G401 (cell line): ENCODE measurements around the gene ATXN3. TPM values are rescaled to one million over a fixed set of nuclear protein-coding genes. Genes with fewer than 3 reads are reported as not detected.
A peak's percentile ranks its signal among the peaks of the same experiment; 100 is the strongest.

Source experiments
- DNase-seq: peaks from one replicate; pipeline ENCODE4 v3.0.0-alpha.2; 2015; ENCODE audit warnings: low spot score
- in situ Hi-C: cut with HindIII; loops from 2 replicates; pipeline ENCODE4 v1.10.0; 2016; ENCODE audit warnings: low sequenced_read_pairs, mixed read lengths
- total RNA-seq: library from RNA; depleted of rRNA; stranded (reverse); fragments of >200 nt; shearing (Covaris generic); gene quantifications from 2 replicates; pipeline ENCODE4 v1.2.3, GENCODE V29; 2014; rRNA removed

Gene ATXN3
- 26.8 and 40.9 TPM in 2 replicates for total RNA-seq

GRCh38 chr14:92106143-92106926 is at the start of gene ATXN3:
TSS of gene ATXN3 (minus strand) at chr14:92106582. CDS start at chr14:92106552, 30 bp downstream.
- in situ Hi-C loops, result no loop called here

GRCh38 chr14:92154283-92154942 is 48.0 kb upstream of the ATXN3 start:
- DNase-seq, result no peak
- in situ Hi-C loops, result no loop called here

More at GRCh38 chr14:92106143-92106926, at the start of gene ATXN3:
- peak; percentile 98 for DNase-seq

DNA sequence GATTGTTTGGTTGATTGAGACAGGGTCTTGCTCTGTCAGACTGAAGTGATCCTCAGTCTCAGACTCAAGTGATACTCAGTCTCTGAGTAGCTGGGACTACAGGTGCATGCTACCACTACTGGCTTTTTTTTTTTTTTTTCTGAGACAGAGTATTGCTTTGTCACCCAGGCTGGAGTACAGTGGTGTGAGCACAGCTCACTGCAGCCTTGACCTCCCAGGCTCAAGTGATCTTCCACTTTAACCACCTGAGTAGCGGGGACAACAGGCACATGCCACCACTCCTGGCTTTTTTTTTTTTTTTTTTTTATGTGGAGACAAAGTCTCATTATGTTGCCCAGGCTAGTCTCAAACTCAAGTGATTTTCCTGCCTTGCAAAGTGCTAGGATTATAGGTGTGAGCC is 47.2 kb upstream of the ATXN3 start:
- DNase-seq, result no peak
- in situ Hi-C loops, result no loop called here

DNA sequence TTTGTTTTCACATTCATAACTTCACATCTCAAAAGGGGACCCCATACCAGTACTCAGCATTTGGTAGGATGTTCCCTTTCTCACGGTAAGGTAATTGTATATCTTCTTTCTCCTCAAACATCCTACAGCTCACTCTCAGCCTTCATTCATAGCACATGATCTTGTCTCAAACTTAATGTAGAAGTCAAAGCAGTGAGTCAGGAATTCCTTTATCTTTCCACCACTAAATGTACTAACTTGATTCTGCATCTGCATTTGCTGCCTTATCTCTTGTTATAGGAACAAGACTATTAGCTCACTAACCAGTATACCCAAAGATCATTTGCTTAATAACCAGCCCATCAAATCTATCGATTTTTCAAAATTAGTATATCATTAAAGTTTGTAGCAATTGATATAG is 38.3 kb upstream of the ATXN3 start:
- DNase-seq, result no peak
- in situ Hi-C loops, result no loop called here

DNA sequence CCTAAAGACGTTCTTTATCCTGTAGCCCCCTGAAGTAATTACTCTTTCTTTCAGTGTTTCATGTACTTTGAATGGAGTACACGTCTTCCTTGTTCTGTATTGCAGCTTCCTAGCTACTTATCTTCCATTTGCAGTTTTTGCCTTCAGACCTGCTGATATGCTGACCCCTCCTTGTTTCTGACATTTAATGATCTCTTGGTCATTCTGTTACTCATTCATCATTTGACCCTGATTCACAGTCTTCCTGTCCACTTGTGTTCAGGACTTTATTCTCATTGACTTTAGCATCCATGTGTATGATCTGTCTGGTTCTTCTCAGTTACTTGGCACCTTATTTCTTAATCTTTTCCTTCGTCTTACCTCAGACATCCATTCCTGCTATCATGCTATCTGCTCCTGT is 37.6 kb upstream of the ATXN3 start:
- no peak for DNase-seq
- in situ Hi-C loops, result no loop called here

- no peak for DNase-seq
- in situ Hi-C loops, result no loop called here
Observed at GRCh38 chr14:92143309-92143708, 36.9 kb upstream of the ATXN3 start.

DNA sequence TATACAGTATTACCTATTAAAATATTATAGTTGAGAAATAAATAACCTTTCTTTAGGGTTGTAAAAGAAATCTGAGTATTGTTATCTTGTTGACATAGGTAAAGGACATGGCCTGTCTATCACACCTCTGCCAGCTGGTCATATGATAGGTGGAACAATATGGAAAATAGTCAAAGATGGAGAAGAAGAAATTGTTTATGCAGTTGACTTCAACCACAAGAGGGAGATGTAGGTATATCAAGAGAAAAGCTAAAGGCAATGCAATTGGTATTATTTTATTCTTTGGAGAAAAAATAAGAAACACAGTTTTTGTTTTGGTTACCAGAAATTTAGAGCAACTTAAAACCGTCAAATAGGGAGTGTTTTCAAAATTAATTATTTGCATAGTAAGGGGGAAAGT is 28.9 kb upstream of the ATXN3 start:
- in situ Hi-C loops, result no loop called here

DNA sequence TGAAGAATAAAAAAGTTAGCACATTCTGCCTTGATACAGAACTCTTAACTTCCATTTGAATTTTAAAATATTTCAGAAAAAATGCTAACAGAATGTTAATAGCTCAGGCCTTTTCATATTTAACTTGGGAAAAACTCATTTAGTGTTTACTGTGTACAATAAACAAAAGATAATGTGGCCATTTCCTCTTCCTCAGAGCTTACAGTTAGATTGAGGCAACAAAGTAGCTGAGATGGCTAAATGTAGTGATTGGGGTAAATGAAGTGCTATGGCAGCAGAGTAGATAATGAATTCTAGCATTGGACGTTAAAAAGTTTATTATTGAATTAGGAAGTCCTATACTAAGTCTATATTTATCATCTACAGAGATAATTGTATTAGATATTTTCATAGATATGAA is 28.1 kb upstream of the ATXN3 start:
- no peak for DNase-seq
- in situ Hi-C loops, result no loop called here

More for the DNA sequence above, 28.9 kb upstream of the ATXN3 start:
- peak; percentile 50 for DNase-seq

GRCh38 chr14:92122761-92123160 is 16.4 kb upstream of the ATXN3 start:
- peak; percentile 3 for DNase-seq
- in situ Hi-C loops, result no loop called here

GRCh38 chr14:92122351-92122677 is 15.9 kb upstream of the ATXN3 start:
- in situ Hi-C loops, result no loop called here
- DNase-seq, result peak; percentile 53

DNA sequence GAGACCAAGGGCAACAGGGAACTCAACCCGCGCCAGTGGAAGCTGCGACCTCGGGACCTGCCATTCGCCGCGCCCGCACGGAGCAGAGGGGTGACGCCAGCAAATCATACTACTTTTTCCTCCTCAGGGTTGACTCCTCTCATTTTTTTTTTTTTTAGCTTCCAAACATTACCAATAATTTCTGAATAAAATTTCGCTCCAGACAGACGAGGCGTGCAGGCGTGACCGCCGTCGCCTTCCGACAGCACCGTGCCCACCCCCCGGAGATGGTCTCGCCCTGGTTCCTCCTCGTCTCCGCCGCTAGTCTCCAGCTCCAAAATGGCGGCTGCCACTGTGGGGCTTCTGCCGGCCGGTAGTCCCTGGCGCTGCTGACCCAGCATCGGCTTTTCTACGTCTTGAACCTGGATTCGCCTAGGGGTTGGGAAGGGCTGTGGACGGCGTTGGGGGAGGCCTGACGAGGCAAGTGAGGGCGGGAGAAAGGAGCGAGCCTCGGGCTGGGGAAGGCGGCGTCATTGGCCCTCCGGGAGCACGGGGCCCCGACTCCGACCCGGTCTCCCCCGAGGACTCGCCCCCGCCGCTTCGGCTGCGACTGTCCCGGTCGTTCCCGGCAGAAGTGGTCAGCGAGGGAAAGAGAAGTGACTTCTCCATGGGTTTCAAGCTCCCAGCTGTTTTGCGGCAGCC is 15.4 kb upstream of the ATXN3 start, which contains the start of the genes CPSF2 and NDUFB1:
Gene CPSF2, plus strand, starts transcription at position 300 of the 681 bp plus-strand sequence. CDS start 9,016 bp downstream, outside the sequence.
Gene NDUFB1, minus strand, starts transcription at position 37 of the 681 bp plus-strand sequence. CDS start 4,069 bp downstream, outside the sequence.
- peak; percentile 85 for DNase-seq
- in situ Hi-C loops, result no loop called here

DNA sequence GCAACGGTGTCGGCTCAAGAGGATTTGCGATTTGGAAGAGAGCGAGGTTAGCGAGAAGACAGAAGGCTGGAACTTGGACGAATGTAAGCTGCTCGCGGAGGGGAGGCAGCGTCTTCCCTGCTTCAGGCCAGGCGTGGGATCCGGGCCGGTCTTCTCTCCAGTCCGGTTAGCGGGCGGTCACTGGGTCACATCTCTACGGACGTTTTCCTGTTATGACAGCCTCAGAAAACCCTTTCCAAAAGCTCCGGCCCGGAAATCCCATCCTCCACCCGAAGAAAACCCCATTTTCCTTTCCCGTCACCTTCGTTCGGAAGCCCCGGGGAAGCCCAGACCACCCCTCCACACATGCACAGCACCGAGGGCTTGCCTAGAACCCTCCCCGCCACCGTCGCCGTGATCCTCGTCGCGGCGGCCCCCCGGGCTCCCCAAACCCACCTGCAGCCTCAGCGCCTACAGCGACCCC is 14.9 kb upstream of the ATXN3 start:
- in situ Hi-C loops, result no loop called here
- DNase-seq, result peak; percentile 65

DNA sequence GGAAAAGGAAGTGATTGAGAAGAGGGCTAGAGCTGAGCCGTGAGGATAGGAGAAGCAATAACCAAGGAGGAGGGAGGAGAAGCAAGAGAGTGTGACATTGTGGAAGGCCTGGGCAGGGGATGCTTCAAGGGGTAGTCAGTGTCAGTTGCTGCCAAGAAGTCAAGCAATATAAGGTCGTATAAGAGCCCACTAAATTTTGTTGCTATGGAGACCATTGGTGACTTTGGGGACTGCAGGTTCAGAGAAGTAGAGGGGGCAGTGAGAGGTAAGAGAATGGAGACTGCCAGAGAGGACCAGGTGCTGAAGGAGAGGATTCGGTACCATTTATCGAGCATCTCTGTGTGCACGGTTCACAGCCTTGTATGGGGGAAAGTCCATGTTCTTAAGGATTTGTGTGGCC is 3.1 kb upstream of the ATXN3 start:
- DNase-seq, result no peak
- in situ Hi-C loops, result no loop called here

DNA sequence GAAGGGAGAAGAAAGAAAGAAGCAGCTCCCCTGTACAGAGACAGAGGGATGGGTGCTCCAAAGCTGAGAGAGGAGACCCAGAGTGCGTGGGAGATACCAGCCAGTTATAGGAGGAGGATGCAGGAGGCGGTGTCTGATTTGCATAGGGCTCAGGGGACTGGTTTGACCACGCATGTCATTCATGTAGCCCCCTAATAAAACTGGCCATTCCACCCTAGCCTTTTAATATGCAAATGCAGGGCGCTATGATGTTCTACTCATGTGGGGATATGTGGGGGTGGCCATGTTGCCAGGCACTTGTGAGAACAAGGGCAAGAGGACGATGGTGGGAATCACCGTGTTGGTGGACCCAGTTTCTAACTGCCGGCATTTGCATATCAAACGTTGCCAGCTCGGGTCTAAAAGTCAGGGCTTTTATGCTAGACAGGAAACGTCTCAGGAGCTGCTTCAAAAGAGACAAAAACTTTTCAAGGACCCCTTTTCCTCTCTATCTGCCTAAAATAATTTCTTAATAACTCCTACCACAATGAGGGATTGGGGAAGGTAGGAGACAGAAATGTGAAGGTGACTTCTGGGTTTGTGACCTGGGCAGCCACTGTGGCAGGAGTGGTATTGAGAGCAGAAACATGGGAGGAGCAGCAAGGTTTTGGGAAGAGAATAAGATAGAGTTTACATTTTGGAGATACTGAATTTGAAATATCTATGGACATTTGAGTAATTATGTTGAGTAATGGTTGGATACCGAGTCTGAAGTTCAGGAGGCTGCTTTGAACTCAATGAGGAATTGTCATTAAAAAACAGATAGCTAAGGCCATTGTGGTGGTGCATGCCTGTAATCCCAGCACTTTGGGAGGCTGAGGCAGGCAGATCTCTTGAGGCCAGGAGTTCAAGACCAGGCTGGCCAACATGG is 2.2 kb upstream of the ATXN3 start:
- in situ Hi-C loops, result no loop called here
- DNase-seq, result no peak

GRCh38 chr14:92105893-92106142 is 564 bp downstream of the ATXN3 start:
- in situ Hi-C loops, result no loop called here
- no peak for DNase-seq

DNA sequence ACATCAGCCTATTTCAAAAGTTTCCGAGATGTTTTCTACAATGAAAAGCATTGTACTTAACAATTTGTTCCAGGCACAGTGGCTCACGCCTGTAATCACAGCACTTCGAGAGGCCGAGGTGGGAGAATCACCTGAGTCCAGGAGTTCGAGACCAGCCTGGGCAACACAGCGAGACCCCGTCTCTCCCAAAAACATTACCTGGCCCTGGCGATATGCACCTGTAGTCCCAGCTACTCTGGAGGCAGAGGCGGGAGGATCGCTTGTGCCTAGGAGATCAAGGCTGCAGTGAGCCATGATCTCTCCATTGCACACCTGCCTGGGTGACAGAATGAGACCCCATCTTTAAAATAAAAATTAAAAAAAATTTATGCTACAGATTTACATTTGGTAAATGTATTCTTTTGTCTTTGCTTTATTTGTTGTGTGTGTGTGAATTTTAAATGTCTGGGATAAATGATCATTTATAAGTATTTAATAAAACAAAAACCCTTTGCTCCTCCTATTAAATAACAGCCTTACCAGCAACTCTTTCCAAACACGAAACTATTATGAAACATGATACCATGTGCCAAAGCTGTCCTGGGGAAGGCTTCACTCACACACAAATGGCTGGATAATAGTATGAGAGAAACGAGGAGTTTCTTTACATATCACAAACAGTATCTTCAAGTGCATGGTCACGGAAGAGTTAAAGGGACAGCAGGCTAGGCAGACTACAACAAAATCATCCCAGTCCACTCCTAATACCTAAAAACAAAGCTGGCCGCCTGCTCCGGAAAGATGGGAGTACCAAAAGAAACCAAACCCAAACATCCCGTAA is 1.1 kb downstream of the ATXN3 start:
- in situ Hi-C loops, result no loop called here
- no peak for DNase-seq

DNA sequence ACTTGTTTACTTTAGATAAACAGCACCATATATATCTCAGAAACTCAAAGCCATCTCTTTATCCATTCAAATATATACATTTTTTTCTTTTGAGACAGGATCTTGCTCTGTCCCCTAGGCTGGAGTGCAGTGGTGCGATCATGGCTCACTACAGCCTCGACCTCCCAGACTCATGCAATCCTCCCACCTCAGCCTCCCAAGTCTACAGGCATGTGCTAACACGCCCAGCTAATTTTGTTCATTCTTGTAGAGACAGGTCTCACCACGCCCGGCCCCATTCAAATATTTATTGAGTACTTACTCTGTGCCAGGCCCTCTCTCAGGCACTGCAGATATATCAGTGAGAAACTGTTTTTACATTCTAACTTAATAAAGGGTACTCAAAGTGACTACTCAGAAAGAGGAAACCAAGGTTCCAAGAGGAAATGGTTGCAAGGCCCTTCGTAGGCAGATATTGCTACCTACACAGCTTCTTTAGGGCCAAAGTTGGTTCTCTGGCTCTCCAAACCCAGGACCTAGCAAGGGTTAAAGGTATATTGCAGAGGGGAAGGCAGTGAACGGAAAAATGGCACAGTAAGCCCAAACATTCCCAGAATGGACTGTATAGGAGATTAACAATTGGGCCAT is 2.9 kb downstream of the ATXN3 start:
- in situ Hi-C loops, result no loop called here
- no peak for DNase-seq

- in situ Hi-C loops, result no loop called here
- no peak for DNase-seq
Observed at GRCh38 chr14:92099802-92100201, 6.6 kb downstream of the ATXN3 start.
